ENCODE data around the gene KIF3B. TPM values are rescaled to one million over a fixed set of nuclear protein-coding genes. Genes with fewer than 3 reads are reported as not detected.
"Not testable (repeated sequence)": the region's sequence is repeated elsewhere in the genome, so short reads cannot be mapped to it uniquely, and the experiment has no call there.

Gene KIF3B
- polyA plus RNA-seq, 10 donors: 10.9 to 16.9 (median 13.2) TPM

DNA sequence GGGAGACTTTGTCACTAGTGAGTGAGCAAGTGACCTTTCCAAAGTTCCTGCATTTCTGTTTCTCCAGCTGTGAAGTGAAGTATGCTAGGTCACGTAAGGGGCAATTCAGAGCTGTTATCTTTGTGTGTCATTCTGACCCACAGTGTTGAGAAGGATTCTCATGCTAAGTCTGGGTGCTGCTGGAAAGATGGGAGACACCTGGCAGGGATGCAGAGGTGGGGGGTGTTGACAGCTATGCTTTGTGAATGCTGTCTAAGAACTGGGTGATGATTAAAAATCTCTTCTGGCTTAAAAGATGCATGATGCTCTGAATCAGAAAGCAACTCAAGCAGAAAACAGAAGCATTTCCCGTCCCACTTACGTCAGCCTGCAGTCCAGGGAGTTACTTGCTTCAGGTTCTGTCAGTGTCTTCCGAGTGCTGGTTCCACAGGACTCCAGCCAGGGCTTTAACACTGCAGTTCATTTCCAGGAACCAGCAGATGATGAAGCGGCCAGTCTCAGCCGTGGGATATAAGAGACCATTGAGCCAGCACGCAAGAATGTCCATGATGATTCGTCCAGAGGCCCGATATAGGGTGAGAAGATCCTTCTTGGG lies 49.7 kb downstream of the KIF3B start:
- DNase-seq: peak; percentile 16 to 36 (median 22)

DNA sequence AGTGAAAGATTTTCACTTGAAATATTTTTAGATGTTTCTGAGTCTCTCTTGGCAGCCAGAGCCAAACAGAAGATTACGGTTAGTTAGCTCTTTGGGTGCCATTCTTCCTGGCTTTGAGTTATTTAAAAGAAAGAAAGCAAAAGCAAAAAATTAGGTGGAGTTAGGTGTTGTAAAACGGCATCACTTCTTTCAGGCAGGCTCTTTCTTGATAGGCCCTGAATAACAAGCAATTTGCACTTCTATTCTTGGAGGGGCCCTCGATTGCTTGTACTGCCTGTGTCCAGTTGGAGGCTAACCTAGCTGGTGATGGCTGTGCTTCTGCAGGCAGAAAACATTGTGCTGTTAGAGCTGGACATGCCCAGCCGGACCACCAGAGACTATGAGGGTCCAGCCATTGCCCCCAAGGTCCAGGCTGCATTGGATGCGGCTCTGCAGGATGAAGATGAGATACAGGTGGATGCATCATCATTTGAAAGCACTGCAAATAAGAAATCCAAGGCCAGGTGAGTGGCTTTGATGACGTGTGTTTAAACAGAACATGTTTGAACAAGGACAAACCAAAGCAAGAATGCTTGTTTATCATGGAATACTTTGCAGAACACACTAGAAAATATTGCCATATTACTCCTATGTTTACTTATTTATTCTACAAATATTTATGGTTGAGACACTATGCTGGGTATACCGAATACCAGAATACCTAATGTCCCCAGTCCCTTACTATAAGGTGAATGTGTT lies 52.5 kb downstream of the KIF3B start:
- DNase-seq: no peak

DNA sequence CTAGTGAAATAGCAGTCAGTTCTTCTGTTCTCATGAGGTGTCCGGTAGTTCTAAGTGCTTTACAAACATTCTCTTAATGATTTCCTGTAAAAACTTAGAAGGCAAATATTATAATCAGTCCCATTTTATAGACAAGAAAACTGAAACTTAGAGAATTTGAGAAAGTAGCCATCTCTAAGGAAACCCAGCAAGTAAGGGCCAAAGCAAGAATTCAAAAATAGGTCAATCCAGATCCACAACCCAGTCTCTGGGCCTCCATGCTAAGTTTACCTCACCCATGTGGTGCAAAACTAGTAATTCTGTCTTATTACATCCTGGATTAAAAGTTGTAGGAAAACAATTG lies 53.1 kb downstream of the KIF3B start:
- no peak for DNase-seq

DNA sequence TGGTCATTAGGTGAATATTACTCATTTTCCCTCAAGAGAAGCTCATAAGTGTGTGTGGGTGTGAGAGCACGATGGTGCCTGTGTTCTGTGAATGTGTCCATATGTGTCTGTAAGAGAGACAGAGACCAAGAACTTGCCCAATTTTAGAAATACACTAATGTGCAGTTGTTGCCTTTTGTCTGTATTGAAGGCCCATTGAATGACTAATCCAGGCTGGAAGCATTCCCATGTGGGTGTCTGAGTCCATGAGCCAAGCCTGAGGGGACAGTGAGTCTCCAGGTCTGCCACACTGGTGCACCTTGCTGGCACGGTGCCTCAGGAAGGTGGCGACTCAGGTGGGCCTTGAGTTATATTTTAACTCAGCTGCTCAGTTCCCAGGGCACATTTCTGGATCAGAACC lies 55.2 kb downstream of the KIF3B start:
- DNase-seq: no peak

- no peak for DNase-seq
Measured at GRCh38 chr20:32333181-32333987, 55.9 kb downstream of the KIF3B start.

DNA sequence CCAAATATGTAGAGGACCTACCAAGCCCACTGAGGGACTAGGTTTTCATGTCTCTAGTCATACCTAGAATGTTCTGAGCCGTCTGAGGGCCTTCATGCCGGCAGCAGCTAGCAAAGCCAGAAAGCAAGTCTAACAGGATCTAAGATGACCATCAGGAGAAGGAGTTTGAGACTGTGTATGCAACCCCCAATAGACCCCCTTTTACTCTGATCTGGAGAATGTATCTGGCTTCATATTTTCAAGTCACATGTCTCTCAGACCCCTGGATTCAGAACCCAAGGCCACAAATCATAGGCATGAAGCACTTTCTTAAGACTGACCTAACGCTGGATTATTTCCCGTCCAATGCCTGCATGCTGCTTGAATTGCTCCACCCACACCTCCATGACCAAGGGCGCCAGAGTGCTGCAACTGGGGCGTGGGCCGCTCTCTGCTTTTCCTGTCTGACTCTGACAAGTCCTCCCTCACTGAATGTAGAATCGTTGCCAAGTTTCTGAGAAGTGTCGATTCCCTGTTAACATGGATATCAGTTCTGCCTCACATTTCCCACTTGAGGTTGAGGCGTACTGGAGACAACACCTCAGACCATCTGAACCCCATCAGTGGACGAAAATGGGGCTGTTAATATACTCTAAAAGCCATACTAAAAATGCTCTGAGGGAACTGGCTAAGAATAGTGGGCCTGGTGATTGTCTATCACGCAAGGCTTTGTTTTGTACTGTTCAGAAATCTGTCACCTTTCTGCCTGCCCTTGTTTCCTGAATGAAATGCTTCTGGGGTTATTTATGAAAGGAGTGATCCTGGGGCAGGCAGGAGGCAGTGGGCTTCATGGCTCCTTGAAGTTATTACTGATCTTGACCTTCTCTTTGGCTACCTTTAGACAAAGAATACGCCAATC lies 56.8 kb downstream of the KIF3B start:
- DNase-seq: peak in 1 of 3 donors; percentile 21

DNA sequence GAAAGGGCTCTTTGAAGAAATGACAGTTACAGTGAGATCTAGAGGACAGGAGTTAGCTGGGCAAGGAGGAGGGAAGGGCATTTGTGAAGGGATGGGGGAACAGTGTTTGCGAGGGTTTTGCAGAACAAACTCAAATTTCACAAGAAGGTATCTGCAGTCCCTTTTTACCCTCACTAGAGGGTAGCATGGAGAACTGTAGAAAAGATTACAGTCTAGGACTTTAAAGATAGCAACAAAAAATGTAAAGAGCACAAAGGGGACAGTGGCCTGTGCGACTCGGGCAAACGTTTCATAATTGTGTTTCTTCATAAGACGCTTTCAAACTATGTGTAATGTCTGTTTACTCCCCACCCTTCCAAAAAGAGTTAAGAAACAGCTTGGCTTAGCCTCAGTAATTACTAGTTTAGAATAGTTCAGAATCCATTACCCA lies 59.5 kb downstream of the KIF3B start:
- DNase-seq: peak in 1 of 3 donors; percentile 52

GRCh38 chr20:32337937-32338661 lies 60.6 kb downstream of the KIF3B start:
- no peak for DNase-seq

DNA sequence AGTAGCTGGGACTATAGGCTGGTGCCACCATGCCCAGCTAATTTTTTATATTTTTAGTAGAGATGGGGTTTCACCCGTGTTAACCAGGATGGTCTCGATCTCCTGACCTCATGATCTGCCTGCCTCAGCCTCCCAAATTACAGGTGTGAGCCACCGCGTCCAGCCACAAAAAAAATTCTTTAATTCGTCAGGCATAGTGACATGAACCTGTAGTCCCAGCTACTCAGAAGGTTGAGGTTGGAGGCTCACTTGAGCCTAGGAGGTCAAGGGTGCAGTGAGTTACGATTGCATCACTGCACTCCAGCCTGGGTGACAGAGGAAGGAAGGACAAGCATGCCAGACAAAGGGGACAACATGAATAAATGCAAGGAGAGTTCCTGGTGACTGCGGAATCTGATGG lies 61.2 kb downstream of the KIF3B start:
- DNase-seq: no peak

DNA sequence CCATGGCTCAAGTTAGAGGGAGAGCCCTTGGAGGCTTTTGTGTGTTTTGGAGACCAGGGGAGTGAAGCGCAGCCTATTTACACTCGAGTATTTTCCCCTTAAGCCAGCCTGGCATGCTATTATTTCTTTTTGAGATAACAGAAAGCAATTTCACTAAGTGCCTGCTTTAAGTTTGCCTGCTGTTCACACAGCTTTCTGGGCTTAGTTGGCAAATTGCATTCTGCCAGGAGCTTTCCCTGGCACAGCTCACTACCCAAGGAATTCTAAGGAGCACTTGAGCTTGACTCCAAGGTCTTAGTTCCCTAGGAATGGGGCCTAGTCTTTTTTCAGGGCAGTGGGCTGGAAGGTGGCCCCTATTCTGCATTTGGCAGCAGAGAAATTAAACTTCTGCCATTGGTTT lies 61.7 kb downstream of the KIF3B start:
- no peak for DNase-seq

DNA sequence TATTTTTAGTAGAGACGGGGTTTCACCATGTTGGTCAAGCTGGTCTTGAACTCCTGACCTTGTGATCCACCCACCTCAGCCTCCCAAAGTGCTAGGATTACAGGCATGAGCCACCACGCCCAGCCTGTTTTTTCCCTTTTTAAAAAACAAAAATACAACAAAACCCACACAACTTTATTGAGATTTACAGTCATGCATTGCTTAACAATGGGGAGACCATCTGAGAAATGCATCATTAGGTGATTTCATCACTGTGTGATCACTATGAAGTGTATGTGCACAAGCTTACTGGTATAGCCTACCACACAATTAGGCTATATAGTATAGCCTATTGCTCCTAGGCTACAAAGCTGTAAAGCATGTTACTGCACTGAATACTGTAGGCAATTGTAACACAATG lies 63.6 kb downstream of the KIF3B start:
- not testable (repeated sequence) for DNase-seq

DNA sequence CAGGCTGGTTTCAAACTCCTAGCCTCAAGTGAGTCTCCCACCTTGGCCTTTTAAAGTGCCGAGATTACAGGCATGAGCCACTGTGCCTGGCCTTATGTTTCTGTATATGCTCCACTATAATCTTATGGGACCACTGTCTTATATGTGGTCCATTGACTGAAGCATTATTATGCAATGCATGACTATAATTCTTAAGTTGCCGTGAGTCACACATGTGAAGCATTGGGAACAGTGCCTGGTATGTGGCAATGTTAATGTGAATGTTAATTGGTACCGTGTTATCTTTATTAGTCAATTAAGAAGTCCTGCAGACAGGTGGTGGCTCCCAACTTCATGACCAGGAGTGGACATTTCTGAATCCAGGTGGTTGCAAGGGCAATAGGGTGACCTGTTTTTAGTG lies 66.0 kb downstream of the KIF3B start:
- peak in 1 of 3 donors; percentile 41 for DNase-seq

DNA sequence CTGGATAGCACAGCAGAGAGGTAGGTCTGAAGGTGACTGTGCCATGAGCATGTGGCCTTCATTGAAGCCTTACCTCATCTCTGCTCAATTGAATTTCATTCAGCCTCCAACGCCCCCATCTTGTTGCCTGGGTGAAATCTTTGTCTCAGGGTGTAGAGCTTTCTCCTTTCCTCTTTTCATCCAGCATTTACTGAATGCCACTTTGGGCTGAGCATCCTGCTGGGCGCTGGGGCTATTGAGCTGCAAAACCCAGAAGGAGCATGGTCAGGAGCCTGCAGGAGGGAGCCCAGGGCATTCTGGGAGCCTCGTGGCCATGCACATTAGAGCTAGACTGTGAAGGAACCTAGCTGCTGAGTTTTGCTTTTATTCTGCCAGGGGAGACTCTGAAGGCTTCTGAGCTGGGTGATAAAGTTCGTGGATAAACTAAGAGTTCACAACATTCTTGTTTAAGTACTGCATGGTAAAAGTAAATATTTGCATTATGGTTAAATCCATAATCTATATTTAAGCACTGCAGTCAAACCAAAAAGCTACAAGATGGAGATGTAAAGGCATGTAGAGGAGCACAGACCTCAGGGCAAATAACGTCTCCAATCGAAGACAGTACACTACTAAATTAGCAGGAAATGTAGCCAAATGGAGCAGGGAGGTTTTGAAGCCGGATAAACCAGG lies 67.5 kb downstream of the KIF3B start:
- no peak for DNase-seq

- no peak for DNase-seq
Measured at GRCh38 chr20:32348207-32348606, 70.8 kb downstream of the KIF3B start.

GRCh38 chr20:32350421-32350820 lies 73.0 kb downstream of the KIF3B start:
- DNase-seq: no peak

DNA sequence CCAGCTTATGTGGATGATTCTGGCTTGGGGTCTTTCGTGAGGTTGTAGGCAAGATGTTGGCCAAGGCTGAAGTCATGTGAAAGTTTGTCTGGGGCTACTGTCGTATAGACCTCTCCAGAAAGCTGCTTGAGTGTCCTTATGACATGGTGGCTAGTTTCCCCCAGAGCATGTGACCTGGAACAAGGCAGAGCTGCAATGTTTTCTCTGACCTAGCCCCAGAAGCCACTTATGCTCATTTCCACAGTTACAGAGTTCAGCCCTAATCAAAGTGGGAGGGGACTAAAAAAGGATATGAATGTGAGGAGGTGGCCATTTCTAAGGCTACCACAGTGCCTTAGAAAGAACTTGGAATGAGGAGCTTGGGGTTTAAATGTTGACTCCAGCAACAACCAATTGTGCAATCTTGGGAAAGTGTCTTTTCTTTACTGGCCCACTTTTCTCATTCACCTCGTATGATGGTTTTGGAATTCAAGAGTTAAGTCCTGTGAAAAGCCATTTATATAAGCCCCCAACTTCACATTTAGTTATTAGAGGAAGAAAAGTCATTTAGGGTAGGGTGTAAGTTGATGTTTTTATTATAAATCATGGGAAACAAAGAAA lies 74.8 kb downstream of the KIF3B start:
- no peak for DNase-seq

GRCh38 chr20:32353848-32354496 lies 76.5 kb downstream of the KIF3B start:
- no peak for DNase-seq

GRCh38 chr20:32354592-32355416 lies 77.4 kb downstream of the KIF3B start:
- peak in 1 of 3 donors; percentile 52 for DNase-seq

DNA sequence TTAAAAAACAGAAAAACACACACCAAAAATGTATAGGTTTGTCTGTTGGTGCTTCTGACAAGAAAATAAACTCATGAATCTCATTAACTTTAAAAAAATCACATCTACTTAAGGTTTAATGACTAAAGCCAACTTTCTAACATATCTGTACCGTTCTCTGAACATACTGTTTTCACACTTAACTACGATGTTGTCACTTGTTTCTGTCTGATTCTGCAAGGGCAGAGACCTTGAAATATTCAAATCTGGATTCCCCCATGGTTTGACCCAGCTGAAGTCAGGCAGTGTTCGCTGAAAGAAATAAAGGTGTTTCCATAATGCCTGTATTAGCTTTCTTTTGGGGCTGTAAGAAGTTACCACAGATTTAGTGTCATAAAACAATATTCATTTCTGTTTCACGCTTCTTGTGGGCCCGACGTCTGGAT lies 78.0 kb downstream of the KIF3B start:
- no peak for DNase-seq
